Lower leg skin (tissue), 3 donors: ENCODE measurements around the gene LCORL.
"Not testable (repeated sequence)": the region's sequence is repeated elsewhere in the genome, so short reads cannot be mapped to it uniquely, and the experiment has no call there.

Source experiments
- CTCF ChIP-seq, 3 donors: fragments of 450-650 bp; IDR thresholded peaks; one replicate each; pipeline ENCODE4 v1.5.1; 2016; ENCODE audit warnings: antibody characterized with exemption in 3 of 3, mild to moderate bottlenecking in 3 of 3, moderate library complexity in 2 of 3
- POLR2A ChIP-seq, 2 donors: fragments of 450-650 bp; IDR thresholded peaks; one replicate each; pipeline ENCODE4 v1.6.1; 2016 to 2017; ENCODE audit warnings: antibody characterized with exemption in 2 of 2, mild to moderate bottlenecking in 1 of 2, moderate library complexity in 1 of 2

- not testable (repeated sequence) for TF ChIP-seq CTCF, POLR2A (IDR thresholded peaks at IDR 0.05)
These were observed 171.3 kb downstream of the LCORL start for GRCh38 chr4:17850295-17850694.
